ENCODE results near the gene STAG2.

DNA sequence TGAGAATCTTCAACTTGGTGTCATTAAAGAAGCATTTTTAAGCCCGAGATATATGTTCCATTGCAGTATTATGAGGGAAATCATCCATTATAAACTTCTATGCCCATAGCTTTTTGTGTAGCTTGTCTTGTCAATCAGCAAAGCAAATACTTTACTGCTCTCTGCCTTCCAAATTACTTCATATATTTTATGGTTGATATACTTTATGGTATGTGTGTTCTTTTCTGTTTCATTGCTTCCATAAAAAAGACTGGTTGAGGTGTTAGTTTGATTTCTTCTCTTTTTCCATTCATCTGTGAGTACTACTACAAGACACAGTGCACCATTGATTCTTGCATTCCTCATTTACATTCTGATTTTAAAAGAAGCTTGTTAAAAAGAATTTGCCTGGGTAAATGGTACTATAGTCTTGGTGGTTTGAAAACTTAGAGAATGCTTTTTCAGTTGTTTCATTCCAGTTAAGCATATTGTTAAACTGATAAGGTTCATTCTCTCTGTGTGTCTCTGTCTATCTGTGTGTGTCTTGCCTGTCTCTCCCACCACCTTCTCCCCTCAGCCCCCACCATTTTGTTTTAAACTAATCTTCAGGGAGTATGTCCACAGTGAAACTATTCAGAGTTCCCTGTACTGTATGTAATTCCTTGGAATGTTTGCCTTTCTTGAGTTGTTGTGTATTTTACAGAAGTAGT is 27.1 kb downstream of the STAG2 start:
- TF ChIP-seq EZH2 (IDR thresholded peaks at IDR 0.05; ENCODE audit: borderline replicate concordance, low read depth, low read length, severe bottlenecking) (no peak), CTCF (IDR thresholded peaks at IDR 0.05; ENCODE audit: extremely low read depth in 1 of 2, insufficient read depth in 1 of 2, low read depth in 1 of 2, low read length in 2 of 2) (no peak), POLR2A (IDR thresholded peaks at IDR 0.05; ENCODE audit: low read depth, low read length) (no peak)
- TF ChIP-seq, protein P1, sequence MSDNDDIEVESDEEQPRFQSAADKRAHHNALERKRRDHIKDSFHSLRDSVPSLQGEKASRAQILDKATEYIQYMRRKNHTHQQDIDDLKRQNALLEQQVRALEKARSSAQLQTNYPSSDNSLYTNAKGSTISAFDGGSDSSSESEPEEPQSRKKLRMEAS (IDR thresholded peaks at IDR 0.05; ENCODE audit: insufficient read depth, insufficient read length) = no peak

All from endothelial cell of umbilical vein (primary cell).